ENCODE measurements around the gene PRTN3.

DNA sequence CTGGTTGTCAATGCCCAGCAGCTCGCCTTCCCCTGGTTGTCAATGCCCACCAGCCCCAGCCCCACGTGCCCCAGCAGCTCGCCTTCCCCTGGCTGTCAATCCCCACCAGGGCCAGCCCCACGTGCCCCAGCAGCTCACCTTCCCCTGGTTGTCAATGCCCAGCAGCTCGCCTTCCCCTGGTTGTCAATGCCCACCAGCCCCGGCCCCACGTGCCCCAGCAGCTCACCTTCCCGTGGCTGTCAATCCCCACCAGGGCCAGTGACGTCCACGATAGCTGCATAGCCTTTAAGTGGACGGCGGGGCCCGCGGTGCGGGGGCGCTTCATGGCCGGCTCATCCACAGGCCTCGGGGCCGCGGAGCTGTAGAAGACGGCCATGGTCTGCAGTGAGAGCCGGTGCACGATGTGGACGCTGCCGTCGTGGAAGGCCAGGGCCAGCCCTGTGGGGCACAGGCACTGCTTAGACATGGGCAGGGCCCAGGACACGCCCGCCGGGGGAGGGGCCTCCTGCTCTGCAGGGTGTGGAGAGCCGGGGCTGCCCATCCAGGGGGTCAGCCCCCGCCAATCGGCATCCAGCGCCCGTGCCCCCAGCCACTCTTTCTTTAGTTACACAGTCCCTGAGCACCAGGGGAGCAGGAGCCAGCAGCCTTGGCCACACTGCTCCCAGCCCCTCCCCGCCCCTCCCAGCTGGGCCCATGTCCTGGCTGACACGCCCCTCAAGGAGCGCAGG is 39.1 kb downstream of the PRTN3 start:
- no peak for TF ChIP-seq CTCF (conservative IDR thresholded peaks at IDR 0.05)
- no peak for TF ChIP-seq ZFX (IDR thresholded peaks at IDR 0.05)

All from C4-2B (cell line).